ENCODE data around the gene KATNAL2.

DNA sequence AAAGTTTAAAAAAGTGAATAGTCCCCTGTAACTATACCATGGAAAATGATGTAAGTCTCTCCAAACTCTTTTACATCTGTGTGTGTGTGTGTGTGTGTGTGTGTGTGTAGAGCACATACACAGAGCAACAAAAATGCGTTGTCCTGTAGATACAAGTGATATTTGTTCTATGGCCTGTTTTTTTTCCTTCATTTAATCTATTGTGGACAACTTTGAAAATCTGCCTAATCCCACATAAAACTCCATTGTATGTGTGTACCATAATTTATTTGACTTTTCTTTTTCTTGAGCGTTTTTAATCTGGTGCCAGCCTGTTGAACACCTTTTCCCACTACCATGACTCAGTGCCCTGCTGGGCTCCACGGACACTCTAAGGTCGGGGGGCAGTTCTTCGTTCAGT lies 170.3 kb downstream of the KATNAL2 start:
- TF ChIP-seq, protein P1, sequence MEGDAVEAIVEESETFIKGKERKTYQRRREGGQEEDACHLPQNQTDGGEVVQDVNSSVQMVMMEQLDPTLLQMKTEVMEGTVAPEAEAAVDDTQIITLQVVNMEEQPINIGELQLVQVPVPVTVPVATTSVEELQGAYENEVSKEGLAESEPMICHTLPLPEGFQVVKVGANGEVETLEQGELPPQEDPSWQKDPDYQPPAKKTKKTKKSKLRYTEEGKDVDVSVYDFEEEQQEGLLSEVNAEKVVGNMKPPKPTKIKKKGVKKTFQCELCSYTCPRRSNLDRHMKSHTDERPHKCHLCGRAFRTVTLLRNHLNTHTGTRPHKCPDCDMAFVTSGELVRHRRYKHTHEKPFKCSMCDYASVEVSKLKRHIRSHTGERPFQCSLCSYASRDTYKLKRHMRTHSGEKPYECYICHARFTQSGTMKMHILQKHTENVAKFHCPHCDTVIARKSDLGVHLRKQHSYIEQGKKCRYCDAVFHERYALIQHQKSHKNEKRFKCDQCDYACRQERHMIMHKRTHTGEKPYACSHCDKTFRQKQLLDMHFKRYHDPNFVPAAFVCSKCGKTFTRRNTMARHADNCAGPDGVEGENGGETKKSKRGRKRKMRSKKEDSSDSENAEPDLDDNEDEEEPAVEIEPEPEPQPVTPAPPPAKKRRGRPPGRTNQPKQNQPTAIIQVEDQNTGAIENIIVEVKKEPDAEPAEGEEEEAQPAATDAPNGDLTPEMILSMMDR (IDR thresholded peaks at IDR 0.05), result no peak
- TF ChIP-seq POLR2A (IDR thresholded peaks at IDR 0.05) (no peak), EP300 (IDR thresholded peaks at IDR 0.05) (no peak)
